Measurements from ENCODE around the gene TBC1D22B.

DNA sequence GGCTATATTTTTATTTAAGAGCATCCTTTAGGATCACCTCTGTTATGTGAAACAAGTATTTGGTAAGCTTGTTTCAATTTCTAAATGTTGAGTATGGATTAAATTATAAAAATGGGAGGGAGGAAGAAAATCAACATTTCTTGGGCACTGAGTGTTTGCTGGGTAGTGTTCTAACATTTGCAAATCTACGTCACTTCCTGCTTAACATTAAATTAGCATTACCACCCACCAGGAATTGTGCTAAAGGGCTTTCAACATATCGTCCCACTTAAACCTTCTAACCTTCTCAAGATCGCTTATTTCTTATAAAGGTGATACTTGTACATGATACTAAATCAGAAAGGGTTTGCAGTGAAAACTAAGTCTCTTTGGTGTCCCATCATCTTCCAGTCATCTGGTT, 8.3 kb downstream of the TBC1D22B start:
- no peak for TF ChIP-seq EZH2 (IDR thresholded peaks at IDR 0.05)
- TF ChIP-seq, protein P1, sequence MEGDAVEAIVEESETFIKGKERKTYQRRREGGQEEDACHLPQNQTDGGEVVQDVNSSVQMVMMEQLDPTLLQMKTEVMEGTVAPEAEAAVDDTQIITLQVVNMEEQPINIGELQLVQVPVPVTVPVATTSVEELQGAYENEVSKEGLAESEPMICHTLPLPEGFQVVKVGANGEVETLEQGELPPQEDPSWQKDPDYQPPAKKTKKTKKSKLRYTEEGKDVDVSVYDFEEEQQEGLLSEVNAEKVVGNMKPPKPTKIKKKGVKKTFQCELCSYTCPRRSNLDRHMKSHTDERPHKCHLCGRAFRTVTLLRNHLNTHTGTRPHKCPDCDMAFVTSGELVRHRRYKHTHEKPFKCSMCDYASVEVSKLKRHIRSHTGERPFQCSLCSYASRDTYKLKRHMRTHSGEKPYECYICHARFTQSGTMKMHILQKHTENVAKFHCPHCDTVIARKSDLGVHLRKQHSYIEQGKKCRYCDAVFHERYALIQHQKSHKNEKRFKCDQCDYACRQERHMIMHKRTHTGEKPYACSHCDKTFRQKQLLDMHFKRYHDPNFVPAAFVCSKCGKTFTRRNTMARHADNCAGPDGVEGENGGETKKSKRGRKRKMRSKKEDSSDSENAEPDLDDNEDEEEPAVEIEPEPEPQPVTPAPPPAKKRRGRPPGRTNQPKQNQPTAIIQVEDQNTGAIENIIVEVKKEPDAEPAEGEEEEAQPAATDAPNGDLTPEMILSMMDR (IDR thresholded peaks at IDR 0.05): no peak
- TF ChIP-seq EZH2phosphoT487 (IDR thresholded peaks at IDR 0.05): no peak
